Transverse colon (tissue), 4 donors: ENCODE data around the gene MYO16. TPM values are rescaled to one million over a fixed set of nuclear protein-coding genes. Genes with fewer than 3 reads are reported as not detected.

Experiments used
- DNase-seq: peaks from one replicate; pipeline ENCODE4 v3.0.0-alpha.2; 2019
- H3K27ac ChIP-seq, 4 donors: fragments of 200-600 bp; sonication (generic); 2 replicates each; pipeline ENCODE4 v1.5.1; 2016 to 2018; ENCODE audit warnings: inconsistent platforms in 4 of 4
- H3K27me3 ChIP-seq: fragments of 200-600 bp; sonication (generic); 2 replicates; pipeline ENCODE4 v1.5.1; 2017; ENCODE audit warnings: inconsistent platforms
- H3K36me3 ChIP-seq, 4 donors: fragments of 200-600 bp; sonication (generic); 2 replicates each; pipeline ENCODE4 v1.5.1; 2017 to 2019; ENCODE audit warnings: inconsistent platforms in 4 of 4
- H3K4me1 ChIP-seq, 4 donors: fragments of 200-600 bp; sonication (generic); 2 replicates each; pipeline ENCODE4 v1.5.1; 2017 to 2020; ENCODE audit warnings: inconsistent platforms in 4 of 4
- H3K4me3 ChIP-seq, 4 donors: fragments of 200-600 bp; sonication (generic); 1 replicate in 1 of 4; 2 replicates in 3 of 4; pipeline versions ENCODE4 v1.5.1 to v1.6.1; 2017 to 2019; ENCODE audit warnings: inconsistent platforms in 4 of 4
- H3K9me3 ChIP-seq, 2 donors: fragments of 200-600 bp; sonication (generic); 2 replicates each; pipeline ENCODE4 v1.5.1; 2017 to 2019; ENCODE audit warnings: inconsistent platforms in 2 of 2
- CTCF ChIP-seq, 5 experiments: fragments of 200-600 bp in 3 of 5; fragments of 450-650 bp in 2 of 5; sonication (generic) in 3 of 5; IDR thresholded peaks; 1 replicate in 2 of 5; 2 replicates in 3 of 5; pipeline ENCODE4 v1.5.1; 2016 to 2017; ENCODE audit warnings: antibody characterized with exemption in 5 of 5, inconsistent platforms in 3 of 5, mild to moderate bottlenecking in 2 of 5, moderate library complexity in 1 of 5
- EP300 ChIP-seq: sonication (generic); formaldehyde crosslinking; IDR thresholded peaks from one replicate; pipeline ENCODE4 v1.6.1; 2017; ENCODE audit warnings: antibody characterized with exemption, low read depth
- POLR2A ChIP-seq: fragments of 450-650 bp; IDR thresholded peaks from one replicate; pipeline ENCODE4 v1.6.1; 2016; ENCODE audit warnings: antibody characterized with exemption, mild to moderate bottlenecking, moderate library complexity
- POLR2AphosphoS5 ChIP-seq, 3 donors: sonication (generic); formaldehyde crosslinking; IDR thresholded peaks; one replicate each; pipeline ENCODE4 v1.6.1; 2016; ENCODE audit warnings: antibody characterized with exemption in 3 of 3
- WGBS, 2 donors: methylation state at CpG; one replicate each; pipeline ENCODE4 v1.1.5; 2018; ENCODE audit warnings: low coverage in 1 of 2; 5-methylcytosine and 5-hydroxymethylcytosine counted together
- in situ Hi-C, 4 donors: fragments of 200-750 bp; cut with MboI; loops; one replicate each; pipeline versions ENCODE4 v1.15.0 to v1.15.1; 2017; ENCODE audit warnings: low sequenced_read_pairs in 3 of 4, low pct_ligation_motif_present in 1 of 4, low pct_unique_long_range_greater_than_20kb in 1 of 4
- intact Hi-C: fragments of 100-400 bp; cut with DNase I; formaldehyde crosslinking; loops from one replicate; pipeline ENCODE4 v1.15.1; 2023; ENCODE audit warnings: low total_unique reads
- total RNA-seq, 4 donors: library from RNA; depleted of rRNA; stranded (reverse); fragments of >200 nt; gene quantifications; one replicate each; pipeline ENCODE4 v1.1.0, GENCODE V29; 2016

MYO16 gene
- total RNA-seq, 4 donors from 2014 or later = under 0.01 to 3.4 TPM; not detected in 2

GRCh38 chr13:109126178-109126577 lies 496.8 kb downstream of the MYO16 start:
- no peak overlapping the region for H3K27ac ChIP-seq
- TF ChIP-seq EP300 (no peak), CTCF (IDR thresholded peaks at IDR 0.05) (no peak), POLR2AphosphoS5 (IDR thresholded peaks at IDR 0.05) (no peak), POLR2A (no peak)
- H3K4me1 ChIP-seq = peaks cover 0 to 1% (median 0%) of the 10 kb centered on the region in 4 donors
- H3K9me3 ChIP-seq = no peaks in the 10 kb centered on the region
- no peak overlapping the region for H3K4me3 ChIP-seq
- in situ Hi-C loops (loop anchor here in 3 of 4 donors (25.0 kb wide), 2 partner anchors 661 to 986 kb away; partner anchors contain the start of gene IRS2 (in 3 of the 3)), intact Hi-C loops (no loop called here)
- no peaks in the 10 kb centered on the region for H3K36me3 ChIP-seq
- 77% methylated on average over 5 of the region's 5 CpGs for WGBS, 2 donors
- no peaks in the 10 kb centered on the region for H3K27me3 ChIP-seq
- DNase-seq = no peak

GRCh38 chr13:109126891-109127641 lies 497.7 kb downstream of the MYO16 start:
- intact Hi-C loops = no loop called here
- Histone ChIP-seq H3K36me3 (no peaks in the 10 kb centered on the region), H3K4me3 (no peak overlapping the region), H3K27ac (no peak overlapping the region), H3K27me3 (no peaks in the 10 kb centered on the region), H3K9me3 (no peaks in the 10 kb centered on the region), H3K4me1 (peaks cover 0 to 3% (median 0%) of the 10 kb centered on the region in 4 donors)
- no peak for DNase-seq
- 92 to 95% methylated on average over 13 to 34 of the region's 34 CpGs for WGBS, 2 donors
- in situ Hi-C loops = loop anchor here in 3 of 4 donors (25.0 kb wide), 2 partner anchors 660 to 985 kb away; partner anchors contain the start of gene IRS2 (in 3 of the 3)
- TF ChIP-seq POLR2AphosphoS5 (IDR thresholded peaks at IDR 0.05) (no peak), POLR2A (no peak), EP300 (no peak), CTCF (IDR thresholded peaks at IDR 0.05) (no peak)

GRCh38 chr13:109128121-109128520 lies 498.7 kb downstream of the MYO16 start:
- Histone ChIP-seq H3K27me3 (no peaks in the 10 kb centered on the region), H3K27ac (no peak overlapping the region)
- intact Hi-C loops = no loop called here

More at GRCh38 chr13:109128121-109128520, 498.7 kb downstream of the MYO16 start:
- no peak overlapping the region for H3K4me3 ChIP-seq
- DNase-seq = no peak
- H3K36me3 ChIP-seq = no peaks in the 10 kb centered on the region
- H3K4me1 ChIP-seq = peaks cover 0 to 3% (median 0%) of the 10 kb centered on the region in 4 donors
- WGBS, 2 donors = 74 to 82% methylated on average over 6 of the region's 6 CpGs
- no peaks in the 10 kb centered on the region for H3K9me3 ChIP-seq
- TF ChIP-seq POLR2AphosphoS5 (IDR thresholded peaks at IDR 0.05) = no peak
- no peak for TF ChIP-seq CTCF (IDR thresholded peaks at IDR 0.05)
- TF ChIP-seq EP300 = no peak
- TF ChIP-seq POLR2A = no peak
- in situ Hi-C loops = loop anchor here in 3 of 4 donors (25.0 kb wide), 2 partner anchors 659 to 984 kb away; partner anchors contain the start of gene IRS2 (in 3 of the 3)
